ENCODE data around the gene NPAT.

NPAT gene

Small RNAs within 50 kb of the gene (small RNA-seq; reads per million reads assigned to genes)
- gene RF00019: 0 reads per million in 2 experiments

Measured in SK-N-DZ (cell line).